ENCODE data around the gene PTN.

The PTN gene

GRCh38 chr7:137305901-137306621 lies 37.5 kb downstream of the PTN start:
- no peak for TF ChIP-seq CTCF (IDR thresholded peaks at IDR 0.05; ENCODE audit: low read depth, low read length)
- no peak for DNase-seq (ENCODE audit: low read depth in 2 of 2)
- no peak overlapping the region for H3K4me3 ChIP-seq (replicated peaks in 1 of 2; ENCODE audit: low read depth in 2 of 2, low read length in 2 of 2)

GRCh38 chr7:137304624-137305235 lies 38.8 kb downstream of the PTN start:
- no peak for TF ChIP-seq CTCF (IDR thresholded peaks at IDR 0.05; ENCODE audit: low read depth, low read length)
- H3K4me3 ChIP-seq (replicated peaks in 1 of 2; ENCODE audit: low read depth in 2 of 2, low read length in 2 of 2), result no peak overlapping the region
- peak; percentile 38 to 49 for DNase-seq (ENCODE audit: low read depth in 2 of 2)

- TF ChIP-seq CTCF (IDR thresholded peaks at IDR 0.05; ENCODE audit: low read depth, low read length), result no peak
- DNase-seq (ENCODE audit: low read depth in 2 of 2), result no peak
- no peak overlapping the region for H3K4me3 ChIP-seq (replicated peaks in 1 of 2; ENCODE audit: low read depth in 2 of 2, low read length in 2 of 2)
These were observed 39.4 kb downstream of the PTN start for GRCh38 chr7:137304165-137304564.

GRCh38 chr7:137302081-137302480 lies 41.5 kb downstream of the PTN start:
- no peak for TF ChIP-seq CTCF (IDR thresholded peaks at IDR 0.05; ENCODE audit: low read depth, low read length)
- no peak overlapping the region for H3K4me3 ChIP-seq (replicated peaks in 1 of 2; ENCODE audit: low read depth in 2 of 2, low read length in 2 of 2)
- DNase-seq (ENCODE audit: low read depth in 2 of 2), result no peak

GRCh38 chr7:137298464-137298794 lies 45.1 kb downstream of the PTN start:
- no peak for DNase-seq (ENCODE audit: low read depth in 2 of 2)
- TF ChIP-seq CTCF (IDR thresholded peaks at IDR 0.05; ENCODE audit: low read depth, low read length), result no peak
- no peak overlapping the region for H3K4me3 ChIP-seq (replicated peaks in 1 of 2; ENCODE audit: low read depth in 2 of 2, low read length in 2 of 2)

- no peak for DNase-seq (ENCODE audit: low read depth in 2 of 2)
- no peak overlapping the region for H3K4me3 ChIP-seq (replicated peaks in 1 of 2; ENCODE audit: low read depth in 2 of 2, low read length in 2 of 2)
- TF ChIP-seq CTCF (IDR thresholded peaks at IDR 0.05; ENCODE audit: low read depth, low read length), result no peak
These were observed 45.7 kb downstream of the PTN start for GRCh38 chr7:137297551-137298463.
